ENCODE data around the gene CX3CR1.

- TF ChIP-seq CTCF (IDR thresholded peaks at IDR 0.05) (no peak), POLR2A (IDR thresholded peaks at IDR 0.05) (no peak)
These were observed 59.3 kb downstream of the CX3CR1 start for GRCh38 chr3:39220407-39221140.
